ENCODE data around the gene RRM1. TPM values are rescaled to one million over a fixed set of nuclear protein-coding genes. Genes with fewer than 3 reads are reported as not detected.

The RRM1 gene
- total RNA-seq = 40.1 and 52.6 TPM in 2 replicates

DNA sequence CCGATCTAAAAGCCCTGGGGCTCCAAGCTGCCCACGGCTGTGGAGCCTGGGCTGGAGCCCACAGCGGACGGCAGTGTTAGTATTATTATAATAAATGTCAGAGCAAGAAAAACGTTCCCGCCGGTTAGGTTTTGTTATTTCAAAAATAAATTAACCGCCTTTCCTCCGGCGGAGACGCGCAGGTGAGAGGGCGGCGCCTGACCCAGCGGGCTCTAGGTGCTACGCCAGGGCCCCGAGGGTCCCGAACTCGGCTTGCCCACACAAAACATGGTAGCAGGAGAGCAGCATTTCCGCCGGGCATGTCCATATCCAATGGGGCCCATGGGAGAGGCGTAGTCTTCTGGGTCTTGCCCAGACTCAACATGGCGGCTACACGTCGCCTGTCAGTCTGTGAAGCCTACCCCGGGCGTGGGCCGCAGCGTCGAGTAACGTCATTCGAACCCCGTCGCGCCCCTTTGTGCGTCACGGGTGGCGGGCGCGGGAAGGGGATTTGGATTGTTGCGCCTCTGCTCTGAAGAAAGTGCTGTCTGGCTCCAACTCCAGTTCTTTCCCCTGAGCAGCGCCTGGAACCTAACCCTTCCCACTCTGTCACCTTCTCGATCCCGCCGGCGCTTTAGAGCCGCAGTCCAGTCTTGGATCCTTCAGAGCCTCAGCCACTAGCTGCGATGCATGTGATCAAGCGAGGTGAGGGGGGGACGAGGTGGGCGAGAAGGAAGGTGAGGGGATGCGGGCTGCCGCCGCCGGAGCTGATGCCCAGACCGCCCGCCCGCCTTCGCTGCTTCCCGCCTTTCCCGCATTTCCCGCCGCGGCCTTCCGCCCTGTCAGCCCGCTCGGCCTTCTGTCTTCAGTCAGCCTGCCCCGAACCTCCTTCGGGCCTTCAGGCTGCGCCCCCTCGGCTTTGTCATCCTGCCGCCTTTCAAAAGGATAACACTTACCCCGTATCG lies at the start of gene RRM1:
Gene RRM1 (plus strand): TSS at position 452 of the 944 bp plus-strand sequence. CDS start 214 bp downstream, at position 666.

Other genes starting within 250 kb of the RRM1 start
- 26.7 and 40.2 TPM in 2 replicates for gene STIM1, start 239.1 kb upstream of the RRM1 start, total RNA-seq